Naive thymus-derived CD8-positive, alpha-beta T cell (primary cell): Measurements from ENCODE around the gene SYNC. TPM values are rescaled to one million over a fixed set of nuclear protein-coding genes. Genes with fewer than 3 reads are reported as not detected.
A peak's percentile ranks its signal among the peaks of the same experiment; 100 is the strongest.

Experiments
- ATAC-seq, 2 donors: fragments of 150-1000 bp; cut with Tn5 transposase in 1 of 2; sonication (Bioruptor Pico), chemical (Tn5 transposase) in 1 of 2; 1 replicate in 1 of 2; 2 replicates in 1 of 2; pipeline ENCODE4 v1.10.0; 2021; ENCODE audit warnings: mild to moderate bottlenecking in 2 of 2, moderate library complexity in 2 of 2
- POLR2A ChIA-PET: fragments of 350-600 bp; sonication (Branson Sonifier 250); formaldehyde crosslinking; loops from one replicate; lab custom pipeline; 2021; ENCODE audit warnings: antibody characterized with exemption; lab: Charles Lee
- DNase-seq, 10 donors: peaks; one replicate each; pipeline versions ENCODE4 v3.0.0 to v3.0.0-alpha.2; 2020 to 2022
- H3K27ac Mint-ChIP-seq, 10 donors: one replicate each; pipeline ENCODE4 v1.8.0; 2020 to 2022; ENCODE audit warnings: mild to moderate bottlenecking in 10 of 10, mixed read lengths in 10 of 10, moderate library complexity in 4 of 10, inconsistent platforms in 1 of 10
- H3K27me3 Mint-ChIP-seq, 5 donors: one replicate each; pipeline ENCODE4 v1.8.0; 2021 to 2022; ENCODE audit warnings: mixed read lengths in 5 of 5
- H3K36me3 Mint-ChIP-seq, 3 donors: one replicate each; pipeline ENCODE4 v1.8.0; 2020 to 2022; ENCODE audit warnings: mixed read lengths in 3 of 3, mild to moderate bottlenecking in 2 of 3, inconsistent platforms in 1 of 3
- H3K4me1 Mint-ChIP-seq, 4 donors: one replicate each; pipeline ENCODE4 v1.8.0; 2021 to 2022; ENCODE audit warnings: mixed read lengths in 4 of 4
- H3K4me3 Mint-ChIP-seq, 10 donors: one replicate each; pipeline ENCODE4 v1.8.0; 2020 to 2022; ENCODE audit warnings: mild to moderate bottlenecking in 10 of 10, mixed read lengths in 10 of 10, moderate library complexity in 6 of 10, inconsistent platforms in 1 of 10
- H3K9me3 Mint-ChIP-seq, 9 donors: one replicate each; pipeline ENCODE4 v1.8.0; 2020 to 2022; ENCODE audit warnings: mixed read lengths in 9 of 9, mild to moderate bottlenecking in 3 of 9, inconsistent platforms in 1 of 9, moderate library complexity in 1 of 9
- polyA plus RNA-seq, 3 donors: library from polyadenylated mRNA; unstranded; fragments of 300-500 nt; fragmentation: Illumina TruSeq; gene quantifications; one replicate each; pipeline ENCODE4 v1.2.3, GENCODE V29; 2021
- total RNA-seq, 8 experiments: library from RNA in 2 of 8; stranded (reverse) in 2 of 8; gene quantifications; one replicate each; pipeline ENCODE4 v1.2.3 and lab custom pipeline; 2021 to 2026

SYNC gene
- not detected for total RNA-seq
- not detected for polyA plus RNA-seq
- total RNA-seq (lab: John Stamatoyannopoulos, UW), result 0 to 0.49 (median 0.04) reads per million in 6 experiments

- peaks cover 7 to 14% (median 9%) of the 10 kb centered on the region in 4 donors for H3K4me1 Mint-ChIP-seq
- peaks cover 31 to 61% (median 40%) of the 10 kb centered on the region in 5 donors for H3K27me3 Mint-ChIP-seq
- peak; percentile 53 to 59 for ATAC-seq
- H3K27ac Mint-ChIP-seq, result peak within 1 kb of the TSS in 1 of 10 donors; percentile 19
- H3K4me3 Mint-ChIP-seq, result peak within 1 kb of the TSS; percentile 48 to 82 (median 70)
- H3K36me3 Mint-ChIP-seq, result peaks cover 0 to 4% (median 0%) of the 10 kb centered on the region in 3 donors
- DNase-seq, result peak in 1 of 10 donors; percentile 23
- POLR2A ChIA-PET, result interaction anchor here (0.6 kb wide), 1 partner anchor 98 kb away, joined by 10 read pairs; no protein-coding TSS in a partner anchor
- H3K9me3 Mint-ChIP-seq, result no peaks in the 10 kb centered on the region
These were observed at the start of gene SYNC for GRCh38 chr1:32702599-32703478. SYNC (minus strand) TSS chr1:32702770; CDS start chr1:32702660, 110 bp downstream.

GRCh38 chr1:32749771-32750170, 47.2 kb upstream of the SYNC start:
- Mint-ChIP-seq H3K4me3 (no peak overlapping the region), H3K27ac (no peak overlapping the region), H3K36me3 (no peaks in the 10 kb centered on the region), H3K9me3 (no peaks in the 10 kb centered on the region), H3K4me1 (peaks cover 6 to 13% (median 10%) of the 10 kb centered on the region in 4 donors), H3K27me3 (peaks cover 3 to 14% (median 6%) of the 10 kb centered on the region in 5 donors)
- POLR2A ChIA-PET, result no interaction called here
- ATAC-seq, result no peak
- DNase-seq, result no peak

GRCh38 chr1:32749332-32749731, 46.8 kb upstream of the SYNC start:
- Mint-ChIP-seq H3K4me1 (peaks cover 3 to 11% (median 7%) of the 10 kb centered on the region in 4 donors), H3K36me3 (no peaks in the 10 kb centered on the region), H3K27me3 (peaks cover 4 to 15% (median 6%) of the 10 kb centered on the region in 5 donors), H3K9me3 (no peaks in the 10 kb centered on the region), H3K27ac (no peak overlapping the region), H3K4me3 (peak overlapping the region in 1 of 10 donors; percentile 34)
- ATAC-seq, result no peak
- POLR2A ChIA-PET, result no interaction called here
- DNase-seq, result no peak

- DNase-seq (no peak), ATAC-seq (no peak)
- H3K27ac Mint-ChIP-seq, result peak overlapping the region in 1 of 10 donors; percentile 19
- peaks cover 0 to 8% (median 5%) of the 10 kb centered on the region in 4 donors for H3K4me1 Mint-ChIP-seq
- POLR2A ChIA-PET, result no interaction called here
- peak overlapping the region in 1 of 10 donors; percentile 34 for H3K4me3 Mint-ChIP-seq
- H3K27me3 Mint-ChIP-seq, result peaks cover 5 to 19% (median 8%) of the 10 kb centered on the region in 5 donors
- no peaks in the 10 kb centered on the region for H3K9me3 Mint-ChIP-seq
- H3K36me3 Mint-ChIP-seq, result no peaks in the 10 kb centered on the region
These were observed 46.4 kb upstream of the SYNC start for GRCh38 chr1:32748926-32749325.

GRCh38 chr1:32748348-32748747, 45.8 kb upstream of the SYNC start:
- Mint-ChIP-seq H3K27ac (no peak overlapping the region), H3K4me1 (peaks cover 0 to 7% (median 4%) of the 10 kb centered on the region in 4 donors), H3K27me3 (peaks cover 5 to 20% (median 10%) of the 10 kb centered on the region in 5 donors), H3K36me3 (no peaks in the 10 kb centered on the region), H3K4me3 (no peak overlapping the region), H3K9me3 (no peaks in the 10 kb centered on the region)
- POLR2A ChIA-PET, result no interaction called here
- DNase-seq (no peak), ATAC-seq (no peak)

- no peaks in the 10 kb centered on the region for H3K36me3 Mint-ChIP-seq
- DNase-seq (no peak), ATAC-seq (no peak)
- no peak overlapping the region for H3K4me3 Mint-ChIP-seq
- peaks cover 0 to 5% (median under 1%) of the 10 kb centered on the region in 4 donors for H3K4me1 Mint-ChIP-seq
- no peaks in the 10 kb centered on the region for H3K9me3 Mint-ChIP-seq
- H3K27me3 Mint-ChIP-seq, result peaks cover 5 to 21% (median 11%) of the 10 kb centered on the region in 5 donors
- H3K27ac Mint-ChIP-seq, result no peak overlapping the region
- POLR2A ChIA-PET, result no interaction called here
These were observed 43.6 kb upstream of the SYNC start for GRCh38 chr1:32746130-32746529.

GRCh38 chr1:32744071-32744425, 41.5 kb upstream of the SYNC start:
- Mint-ChIP-seq H3K27ac (peak overlapping the region in 1 of 10 donors; percentile 53), H3K4me1 (peaks cover 0 to 5% (median under 1%) of the 10 kb centered on the region in 4 donors), H3K36me3 (no peaks in the 10 kb centered on the region), H3K9me3 (no peaks in the 10 kb centered on the region), H3K27me3 (peaks cover 6 to 32% (median 14%) of the 10 kb centered on the region in 5 donors), H3K4me3 (peak overlapping the region in 3 of 10 donors; percentile 5 to 26 (median 24))
- POLR2A ChIA-PET, result no interaction called here
- DNase-seq, result no peak
- ATAC-seq, result no peak

GRCh38 chr1:32743380-32744070, 41.0 kb upstream of the SYNC start:
- ATAC-seq (no peak), DNase-seq (no peak)
- Mint-ChIP-seq H3K27me3 (peaks cover 2 to 32% (median 11%) of the 10 kb centered on the region in 5 donors), H3K27ac (peak overlapping the region in 1 of 10 donors; percentile 53), H3K4me1 (peaks cover 0 to 5% (median under 1%) of the 10 kb centered on the region in 4 donors), H3K9me3 (no peaks in the 10 kb centered on the region), H3K36me3 (no peaks in the 10 kb centered on the region), H3K4me3 (peak overlapping the region in 8 of 10 donors; percentile 24 to 73 (median 44))
- POLR2A ChIA-PET, result no interaction called here

GRCh38 chr1:32742956-32743355, 40.4 kb upstream of the SYNC start:
- ATAC-seq (no peak), DNase-seq (no peak)
- H3K9me3 Mint-ChIP-seq, result no peaks in the 10 kb centered on the region
- H3K27ac Mint-ChIP-seq, result no peak overlapping the region
- no peaks in the 10 kb centered on the region for H3K36me3 Mint-ChIP-seq
- peak overlapping the region; percentile 33 to 81 (median 64) for H3K4me3 Mint-ChIP-seq
- H3K4me1 Mint-ChIP-seq, result peaks cover 0 to 5% (median under 1%) of the 10 kb centered on the region in 4 donors
- peaks cover 2 to 32% (median 9%) of the 10 kb centered on the region in 5 donors for H3K27me3 Mint-ChIP-seq
- POLR2A ChIA-PET, result no interaction called here

- POLR2A ChIA-PET, result no interaction called here
These were observed 39.8 kb upstream of the SYNC start for GRCh38 chr1:32742199-32742947.

GRCh38 chr1:32741413-32742198, 39.0 kb upstream of the SYNC start:
- peaks cover 2 to 34% (median 16%) of the 10 kb centered on the region in 5 donors for H3K27me3 Mint-ChIP-seq
- DNase-seq (no peak), ATAC-seq (peak; percentile 20 to 61)
- H3K9me3 Mint-ChIP-seq, result no peaks in the 10 kb centered on the region
- H3K4me1 Mint-ChIP-seq, result peaks cover 0 to 5% (median under 1%) of the 10 kb centered on the region in 4 donors
- peak overlapping the region; percentile 65 to 82 (median 74) for H3K4me3 Mint-ChIP-seq
- peak overlapping the region in 1 of 10 donors; percentile 72 for H3K27ac Mint-ChIP-seq
- POLR2A ChIA-PET, result no interaction called here
- no peaks in the 10 kb centered on the region for H3K36me3 Mint-ChIP-seq

More at GRCh38 chr1:32742199-32742947, 39.8 kb upstream of the SYNC start:
- ATAC-seq, result no peak
- peak overlapping the region; percentile 33 to 81 (median 64) for H3K4me3 Mint-ChIP-seq
- peaks cover 0 to 5% (median under 1%) of the 10 kb centered on the region in 4 donors for H3K4me1 Mint-ChIP-seq
- H3K27me3 Mint-ChIP-seq, result peaks cover 2 to 34% (median 10%) of the 10 kb centered on the region in 5 donors
- H3K9me3 Mint-ChIP-seq, result no peaks in the 10 kb centered on the region
- no peak for DNase-seq
- H3K27ac Mint-ChIP-seq, result no peak overlapping the region
- no peaks in the 10 kb centered on the region for H3K36me3 Mint-ChIP-seq
